HG03025 (cell line): ENCODE results near the gene TEX14.
A peak's percentile ranks its signal among the peaks of the same experiment; 100 is the strongest.
"Not testable (repeated sequence)": the region's sequence is repeated elsewhere in the genome, so short reads cannot be mapped to it uniquely, and the experiment has no call there.

Source experiments
- ATAC-seq: cut with Tn5 transposase; IDR thresholded peaks from one replicate; pipeline ENCODE4 v1.9.1; 2021; ENCODE audit warnings: mild to moderate bottlenecking, moderate library complexity; ENCODE audit not compliant: unreplicated experiment, low FRiP score

The TEX14 gene

GRCh38 chr17:58690033-58690432 lies 1.8 kb downstream of the TEX14 start:
- not testable (repeated sequence) for ATAC-seq

- no peak for ATAC-seq
Observed at GRCh38 chr17:58688521-58688920, 3.3 kb downstream of the TEX14 start.

- ATAC-seq = no peak
Observed at GRCh38 chr17:58686980-58687379, 4.9 kb downstream of the TEX14 start.

GRCh38 chr17:58684462-58684861 lies 7.4 kb downstream of the TEX14 start:
- not testable (repeated sequence) for ATAC-seq

- no peak for ATAC-seq
Observed at GRCh38 chr17:58684003-58684402, 7.8 kb downstream of the TEX14 start.

- no peak for ATAC-seq
Observed at GRCh38 chr17:58680038-58680369, 11.8 kb downstream of the TEX14 start.

GRCh38 chr17:58679263-58680037 lies 12.4 kb downstream of the TEX14 start:
- ATAC-seq = peak; percentile 41

GRCh38 chr17:58678287-58678686 lies 13.6 kb downstream of the TEX14 start:
- ATAC-seq = not testable (repeated sequence)

GRCh38 chr17:58677194-58677880 lies 14.5 kb downstream of the TEX14 start:
- no peak for ATAC-seq

GRCh38 chr17:58671969-58672368 lies 19.9 kb downstream of the TEX14 start:
- ATAC-seq = no peak

GRCh38 chr17:58669853-58670252 lies 22.0 kb downstream of the TEX14 start:
- ATAC-seq = no peak

- ATAC-seq = no peak
Observed at GRCh38 chr17:58668598-58668935, 23.3 kb downstream of the TEX14 start.

- no peak for ATAC-seq
Observed at GRCh38 chr17:58667934-58668597, 23.8 kb downstream of the TEX14 start.

- no peak for ATAC-seq
Observed at GRCh38 chr17:58666858-58667267, 25.0 kb downstream of the TEX14 start.

- ATAC-seq = no peak
Observed at GRCh38 chr17:58665946-58666857, 25.6 kb downstream of the TEX14 start.

GRCh38 chr17:58664302-58664701 lies 27.5 kb downstream of the TEX14 start:
- no peak for ATAC-seq

- no peak for ATAC-seq
Observed at GRCh38 chr17:58661499-58661898, 30.3 kb downstream of the TEX14 start.

- no peak for ATAC-seq
Observed at GRCh38 chr17:58660621-58661020, 31.2 kb downstream of the TEX14 start.

- not testable (repeated sequence) for ATAC-seq
Observed at GRCh38 chr17:58659714-58660084, 32.1 kb downstream of the TEX14 start.

- ATAC-seq = peak; percentile 51
Observed at GRCh38 chr17:58658804-58659713, 32.8 kb downstream of the TEX14 start.
